GM13976 (cell line): ENCODE measurements around the gene TCP11.
"Not testable (repeated sequence)": the region's sequence is repeated elsewhere in the genome, so short reads cannot be mapped to it uniquely, and the experiment has no call there.

Experiments
- DNase-seq: peaks from one replicate; pipeline ENCODE4 v3.0.0; 2012; ENCODE audit warnings: low spot score
- CTCF ChIP-seq: IDR thresholded peaks from 2 replicates; pipeline ENCODE4 v1.5.1; 2012; ENCODE audit warnings: borderline replicate concordance, mild to moderate bottlenecking; ENCODE audit not compliant: insufficient read depth; ENCODE audit errors: extremely low read depth, missing control alignments, control extremely low read depth
- in situ Hi-C: fragments of 300-500 bp; cut with MboI; formaldehyde crosslinking; loops from one replicate; pipeline ENCODE4 v1.12.0; 2022; ENCODE audit warnings: low sequenced_read_pairs, mixed read lengths, inconsistent platforms; ENCODE audit not compliant: unreplicated experiment

TCP11 gene

GRCh38 chr6:35136185-35136584 is 5.0 kb downstream of the TCP11 start:
- in situ Hi-C loops = loop anchor here (10.0 kb wide), 1 partner anchor 151 kb away; no protein-coding TSS in a partner anchor
- TF ChIP-seq CTCF = no peak

GRCh38 chr6:35128496-35128895 is 12.6 kb downstream of the TCP11 start:
- no peak for TF ChIP-seq CTCF
- DNase-seq = no peak
- in situ Hi-C loops = no loop called here

More at GRCh38 chr6:35136185-35136584, 5.0 kb downstream of the TCP11 start:
- no peak for DNase-seq

- TF ChIP-seq CTCF = no peak
- in situ Hi-C loops = no loop called here
- DNase-seq = no peak
These were observed 13.1 kb downstream of the TCP11 start for GRCh38 chr6:35128042-35128441.

- TF ChIP-seq CTCF = no peak
- no peak for DNase-seq
- in situ Hi-C loops = no loop called here
These were observed 16.8 kb downstream of the TCP11 start for GRCh38 chr6:35124356-35124755.

- in situ Hi-C loops = no loop called here
- DNase-seq = no peak
- no peak for TF ChIP-seq CTCF
These were observed 20.4 kb downstream of the TCP11 start for GRCh38 chr6:35120746-35121145.

- TF ChIP-seq CTCF = no peak
- DNase-seq = no peak
These were observed 32.7 kb downstream of the TCP11 start for GRCh38 chr6:35108309-35108885.

GRCh38 chr6:35107761-35108160 is 33.4 kb downstream of the TCP11 start:
- in situ Hi-C loops, DNase-seq: not testable (repeated sequence)

More at GRCh38 chr6:35108309-35108885, 32.7 kb downstream of the TCP11 start:
- in situ Hi-C loops = no loop called here

- in situ Hi-C loops = not testable (repeated sequence)
These were observed 33.9 kb downstream of the TCP11 start for GRCh38 chr6:35107208-35107607.

GRCh38 chr6:35106061-35106460 is 35.1 kb downstream of the TCP11 start:
- not testable (repeated sequence) for DNase-seq

More at GRCh38 chr6:35107208-35107607, 33.9 kb downstream of the TCP11 start:
- DNase-seq = not testable (repeated sequence)

More at GRCh38 chr6:35106061-35106460, 35.1 kb downstream of the TCP11 start:
- in situ Hi-C loops = not testable (repeated sequence)
